Fibroblast of the aortic adventitia (primary cell): Measurements from ENCODE around the gene CBS. TPM values are rescaled to one million over a fixed set of nuclear protein-coding genes. Genes with fewer than 3 reads are reported as not detected.

Source experiments
- DNase-seq: peaks from one replicate; pipeline ENCODE4 v3.0.0-alpha.2; 2010; ENCODE audit warnings: low read depth
- H3K4me3 ChIP-seq: 2 replicates; pipeline ENCODE4 v1.5.1; 2011; ENCODE audit warnings: low read depth, mild to moderate bottlenecking, control low read depth, low read length, moderate library complexity
- total RNA-seq: library from RNA; depleted of rRNA; stranded (reverse); fragments of >200 nt; gene quantifications from 2 replicates; pipeline ENCODE4 v1.2.3, GENCODE V29; 2012; ENCODE audit warnings: low replicate concordance
- TF ChIP-seq, protein P1 (sequence below): IDR thresholded peaks from 2 replicates; pipeline ENCODE4 v1.5.1; 2011; ENCODE audit warnings: mild to moderate bottlenecking, low read length, control low read depth, inconsistent platforms; ENCODE audit not compliant: insufficient read depth

The CBS gene
- total RNA-seq, 1 donor = 63.3 TPM

DNA sequence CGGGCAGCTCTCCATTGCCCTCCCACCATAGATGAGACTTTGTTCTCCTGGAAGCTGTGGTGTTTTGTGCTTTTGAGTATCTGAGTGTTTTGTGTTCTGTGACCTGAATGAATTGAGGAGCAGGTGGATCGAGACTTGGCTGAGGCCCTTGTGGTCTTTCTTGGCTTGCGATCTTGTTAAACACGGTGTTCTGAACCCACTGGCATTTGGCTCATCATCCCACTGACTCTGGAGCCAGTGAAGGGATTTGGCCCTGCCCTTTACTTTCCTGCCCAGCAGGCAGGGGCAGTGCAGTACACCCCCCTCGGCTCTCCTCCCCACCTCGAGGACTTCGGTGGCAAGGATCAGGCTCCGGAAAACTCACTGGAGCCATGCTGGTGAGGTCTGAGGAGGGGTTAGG lies 70.7 kb downstream of the CBS start:
- TF ChIP-seq, protein P1, sequence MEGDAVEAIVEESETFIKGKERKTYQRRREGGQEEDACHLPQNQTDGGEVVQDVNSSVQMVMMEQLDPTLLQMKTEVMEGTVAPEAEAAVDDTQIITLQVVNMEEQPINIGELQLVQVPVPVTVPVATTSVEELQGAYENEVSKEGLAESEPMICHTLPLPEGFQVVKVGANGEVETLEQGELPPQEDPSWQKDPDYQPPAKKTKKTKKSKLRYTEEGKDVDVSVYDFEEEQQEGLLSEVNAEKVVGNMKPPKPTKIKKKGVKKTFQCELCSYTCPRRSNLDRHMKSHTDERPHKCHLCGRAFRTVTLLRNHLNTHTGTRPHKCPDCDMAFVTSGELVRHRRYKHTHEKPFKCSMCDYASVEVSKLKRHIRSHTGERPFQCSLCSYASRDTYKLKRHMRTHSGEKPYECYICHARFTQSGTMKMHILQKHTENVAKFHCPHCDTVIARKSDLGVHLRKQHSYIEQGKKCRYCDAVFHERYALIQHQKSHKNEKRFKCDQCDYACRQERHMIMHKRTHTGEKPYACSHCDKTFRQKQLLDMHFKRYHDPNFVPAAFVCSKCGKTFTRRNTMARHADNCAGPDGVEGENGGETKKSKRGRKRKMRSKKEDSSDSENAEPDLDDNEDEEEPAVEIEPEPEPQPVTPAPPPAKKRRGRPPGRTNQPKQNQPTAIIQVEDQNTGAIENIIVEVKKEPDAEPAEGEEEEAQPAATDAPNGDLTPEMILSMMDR = no peak
- no peak for DNase-seq
- no peak overlapping the region for H3K4me3 ChIP-seq

Other genes starting within 250 kb of the CBS start
- gene WDR4, start 196.3 kb downstream of the CBS start, total RNA-seq = 11.9 and 12.8 TPM in 2 replicates
- gene NDUFV3, start 182.5 kb downstream of the CBS start, total RNA-seq = 51.4 and 53.1 TPM in 2 replicates
- 0.74 TPM in 1 of 2 replicates, not detected in the other for gene ERVH48-1, start 150.2 kb downstream of the CBS start, total RNA-seq
- gene PKNOX1, start 101.3 kb downstream of the CBS start, total RNA-seq = 11.2 and 12.7 TPM in 2 replicates
- 18.5 and 18.7 TPM in 2 replicates for gene U2AF1, start 31.7 kb upstream of the CBS start, total RNA-seq
- gene CRYAA, start 93.2 kb upstream of the CBS start, total RNA-seq = not detected in 2 replicates